ENCODE measurements around the gene PRPF18.

DNA sequence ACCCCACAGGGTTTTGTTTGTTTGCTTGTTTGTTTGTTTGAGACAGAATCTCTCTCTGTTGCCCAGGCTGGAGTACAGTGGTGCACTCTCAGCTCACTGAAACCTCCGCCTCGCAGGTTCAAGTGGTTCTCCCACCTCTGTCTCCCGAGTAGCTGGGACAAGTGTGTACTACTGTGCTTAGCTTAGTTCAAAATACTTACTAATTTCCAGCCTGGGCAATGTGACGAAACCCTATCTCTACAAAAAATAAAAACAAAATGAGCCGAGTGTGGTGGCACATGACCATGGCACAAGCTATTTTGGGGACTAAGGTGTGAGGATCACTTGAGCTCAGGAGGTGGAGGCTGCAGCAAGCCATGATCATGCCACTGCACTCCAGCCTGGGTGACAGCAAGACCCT lies 15.2 kb upstream of the PRPF18 start:
- TF ChIP-seq POLR2A (IDR thresholded peaks at IDR 0.05; ENCODE audit: low read depth, low read length) (no peak), FOS (IDR thresholded peaks at IDR 0.05; ENCODE audit: low read depth, low read length) (no peak), CTCF (conservative IDR thresholded peaks at IDR 0.05; ENCODE audit: low read depth, low read length) (no peak), RCOR1 (IDR thresholded peaks at IDR 0.05; ENCODE audit: insufficient replicate concordance, low read length) (no peak), CEBPB (IDR thresholded peaks at IDR 0.05; ENCODE audit: low read depth, low read length) (no peak), ELK1 (IDR thresholded peaks at IDR 0.05; ENCODE audit: borderline replicate concordance, low read depth, low read length) (no peak), RAD21 (IDR thresholded peaks at IDR 0.05; ENCODE audit: low read length) (no peak), CHD1 (IDR thresholded peaks at IDR 0.05; ENCODE audit: low read depth, low read length) (no peak), RFX5 (IDR thresholded peaks at IDR 0.05; ENCODE audit: low read depth, low read length) (no peak), MAZ (IDR thresholded peaks at IDR 0.05; ENCODE audit: borderline replicate concordance, low read depth, low read length) (no peak), SMC3 (IDR thresholded peaks at IDR 0.05; ENCODE audit: low read depth, low read length) (no peak), MXI1 (IDR thresholded peaks at IDR 0.05; ENCODE audit: borderline replicate concordance, low read depth, low read length) (no peak), MAFK (IDR thresholded peaks at IDR 0.05; ENCODE audit: low read depth, low read length) (no peak)
- TF ChIP-seq, protein P1, sequence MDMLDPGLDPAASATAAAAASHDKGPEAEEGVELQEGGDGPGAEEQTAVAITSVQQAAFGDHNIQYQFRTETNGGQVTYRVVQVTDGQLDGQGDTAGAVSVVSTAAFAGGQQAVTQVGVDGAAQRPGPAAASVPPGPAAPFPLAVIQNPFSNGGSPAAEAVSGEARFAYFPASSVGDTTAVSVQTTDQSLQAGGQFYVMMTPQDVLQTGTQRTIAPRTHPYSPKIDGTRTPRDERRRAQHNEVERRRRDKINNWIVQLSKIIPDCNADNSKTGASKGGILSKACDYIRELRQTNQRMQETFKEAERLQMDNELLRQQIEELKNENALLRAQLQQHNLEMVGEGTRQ (IDR thresholded peaks at IDR 0.05; ENCODE audit: low read depth, low read length): no peak

Data from IMR-90 (cell line).